Measurements from ENCODE around the gene FRMD4A.

- TF ChIP-seq CTCF (IDR thresholded peaks at IDR 0.05 in 4 of 5, conservative IDR thresholded peaks at IDR 0.05 in 1 of 5) (no peak), POLR2A (IDR thresholded peaks at IDR 0.05) (no peak)
These were observed 716.0 kb downstream of the FRMD4A start for GRCh38 chr10:13614530-13615332.
